Measurements from ENCODE around the gene CCDC14. TPM values are rescaled to one million over a fixed set of nuclear protein-coding genes. Genes with fewer than 3 reads are reported as not detected.
"Not testable (repeated sequence)": the region's sequence is repeated elsewhere in the genome, so short reads cannot be mapped to it uniquely, and the experiment has no call there.

The CCDC14 gene
- total RNA-seq, 1 experiment from 2014 or later: 27.0 TPM

DNA sequence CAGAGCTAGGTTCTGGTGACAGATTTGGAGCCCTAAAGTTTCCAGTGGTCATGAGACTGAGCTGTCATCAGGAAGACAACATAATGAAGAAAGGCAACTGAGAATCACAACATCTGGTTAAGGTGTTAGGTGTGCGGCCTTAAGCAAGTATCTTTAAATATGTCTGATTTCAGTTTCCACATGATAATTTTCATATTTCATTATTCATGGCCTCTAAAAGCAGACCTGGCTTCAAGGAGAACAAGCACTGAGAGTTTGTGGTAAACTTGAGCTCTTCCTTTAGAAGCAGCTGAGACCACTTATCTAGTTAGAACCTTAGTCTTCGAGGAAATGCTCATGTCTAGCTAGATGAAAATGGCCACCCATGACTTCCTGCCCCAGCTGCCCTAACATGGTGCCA lies 51.2 kb downstream of the CCDC14 start:
- DNase-seq (ENCODE audit: low spot score): no peak

DNA sequence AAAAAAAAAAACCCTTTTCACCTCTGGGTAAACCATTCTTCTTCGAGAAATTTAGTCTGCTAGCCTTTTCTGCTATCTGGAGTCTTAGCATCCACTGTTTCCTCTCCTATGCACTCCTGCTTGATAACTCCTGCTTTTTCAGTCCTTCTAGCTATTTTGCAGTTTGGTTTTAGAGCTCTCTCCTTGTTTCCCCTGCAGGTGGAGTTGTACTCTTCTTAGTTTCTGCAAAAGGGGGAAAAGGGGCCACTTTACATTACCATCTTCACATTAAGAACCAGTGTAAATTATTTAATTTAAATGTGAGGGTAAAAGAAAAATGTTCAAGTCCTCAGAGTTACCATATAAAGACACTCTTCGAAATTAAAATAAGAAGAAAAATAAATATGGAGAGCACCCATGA lies 53.3 kb downstream of the CCDC14 start:
- DNase-seq (ENCODE audit: low spot score): no peak

DNA sequence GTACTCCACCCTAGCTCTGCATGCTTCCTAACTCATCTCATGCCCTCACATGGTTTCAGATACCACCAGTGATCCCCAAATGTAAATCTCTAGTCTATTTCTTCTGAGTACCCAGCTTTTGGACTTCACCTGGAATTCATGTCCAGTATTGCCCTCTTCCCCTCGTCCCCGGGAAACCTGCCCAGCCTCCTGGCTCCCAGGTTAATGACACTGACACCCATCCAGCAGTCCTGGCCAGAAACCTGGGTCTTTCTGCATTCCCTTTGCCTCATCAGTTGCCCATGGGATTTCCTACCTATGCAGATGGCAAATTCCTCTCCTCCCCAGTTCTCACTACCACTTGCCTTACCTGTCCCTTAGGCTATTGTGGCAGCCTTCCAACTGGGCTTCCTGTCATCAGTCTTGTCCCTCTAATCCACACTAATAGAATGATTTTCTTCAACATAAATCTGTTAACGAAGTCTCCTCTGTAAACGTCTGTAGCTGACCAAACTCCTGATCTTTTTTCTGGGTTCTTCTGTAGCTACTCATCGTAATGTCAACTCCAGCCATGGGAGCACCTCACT lies 61.6 kb downstream of the CCDC14 start:
- DNase-seq (ENCODE audit: low spot score): no peak

GRCh38 chr3:123893012-123893411 lies 68.0 kb downstream of the CCDC14 start:
- DNase-seq (ENCODE audit: low spot score): no peak

DNA sequence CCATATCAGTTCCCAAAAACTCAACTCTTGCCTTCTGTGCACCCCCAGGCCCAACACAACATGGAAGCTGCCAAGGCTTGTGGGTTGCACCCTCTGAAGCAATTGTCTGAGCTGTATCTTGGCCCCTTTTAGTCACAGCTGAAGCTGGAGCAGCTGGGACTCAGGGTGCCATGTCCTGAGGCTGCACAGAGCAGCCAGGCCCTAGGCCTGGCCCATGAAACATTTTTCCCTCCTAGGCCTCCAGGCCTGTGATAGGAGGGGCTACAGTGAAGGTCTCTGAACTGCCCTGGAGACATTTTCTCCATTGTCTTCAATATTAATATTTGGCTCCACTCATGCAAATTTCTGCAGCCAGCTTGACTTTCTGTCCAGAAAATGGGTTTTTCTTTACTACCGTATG lies 68.8 kb downstream of the CCDC14 start:
- DNase-seq (ENCODE audit: low spot score): no peak

GRCh38 chr3:123890991-123891390 lies 70.0 kb downstream of the CCDC14 start:
- not testable (repeated sequence) for DNase-seq (ENCODE audit: low spot score)

DNA sequence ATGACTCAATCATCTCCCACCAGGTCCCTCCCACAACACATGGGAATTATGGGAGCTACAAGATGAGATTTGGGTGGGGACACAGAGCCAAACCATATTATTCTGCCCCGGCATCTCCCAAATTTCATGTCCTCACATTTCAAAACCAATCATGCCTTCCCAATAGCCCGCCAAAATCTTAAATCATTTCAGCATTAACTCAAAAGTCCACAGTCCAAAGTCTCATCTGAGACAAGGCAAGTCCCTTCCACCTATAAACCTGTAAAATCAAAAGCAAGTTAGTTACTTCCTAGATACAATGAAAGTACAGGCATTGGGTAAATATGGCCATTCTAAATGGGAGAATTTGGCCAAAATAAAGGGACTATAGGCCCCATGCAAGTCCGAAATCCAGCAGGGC lies 70.9 kb downstream of the CCDC14 start:
- not testable (repeated sequence) for DNase-seq (ENCODE audit: low spot score)

DNA sequence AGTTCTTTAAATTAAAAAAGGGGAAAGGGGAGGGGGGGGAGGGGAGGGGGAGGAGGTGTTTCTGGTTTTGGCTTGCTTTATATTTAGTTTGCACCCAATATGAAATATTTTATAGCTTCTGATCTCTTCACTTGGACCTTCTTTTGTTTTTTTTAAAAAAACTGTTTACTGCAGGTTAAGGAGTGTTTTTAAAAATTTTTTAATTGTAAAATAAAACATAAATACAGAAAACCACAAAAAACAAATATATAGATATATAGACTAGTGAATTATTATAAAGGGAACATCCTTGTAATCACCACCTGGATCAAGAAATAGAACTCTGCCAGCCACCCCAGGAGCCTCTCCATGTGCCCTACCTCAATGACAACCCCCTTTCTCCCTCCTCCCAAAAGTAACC lies 76.0 kb downstream of the CCDC14 start:
- DNase-seq (ENCODE audit: low spot score): no peak

GRCh38 chr3:123884203-123884831 lies 76.7 kb downstream of the CCDC14 start, which contains the start of gene MYLK:
TSS of gene MYLK (minus strand) at chr3:123884332. CDS start at chr3:123793841, 90,491 bp downstream.
- peak; percentile 86 for DNase-seq (ENCODE audit: low spot score)

GRCh38 chr3:123883701-123884202 lies 77.3 kb downstream of the CCDC14 start:
- DNase-seq (ENCODE audit: low spot score): no peak

- DNase-seq (ENCODE audit: low spot score): no peak
Observed at GRCh38 chr3:123883111-123883510, 77.9 kb downstream of the CCDC14 start.

DNA sequence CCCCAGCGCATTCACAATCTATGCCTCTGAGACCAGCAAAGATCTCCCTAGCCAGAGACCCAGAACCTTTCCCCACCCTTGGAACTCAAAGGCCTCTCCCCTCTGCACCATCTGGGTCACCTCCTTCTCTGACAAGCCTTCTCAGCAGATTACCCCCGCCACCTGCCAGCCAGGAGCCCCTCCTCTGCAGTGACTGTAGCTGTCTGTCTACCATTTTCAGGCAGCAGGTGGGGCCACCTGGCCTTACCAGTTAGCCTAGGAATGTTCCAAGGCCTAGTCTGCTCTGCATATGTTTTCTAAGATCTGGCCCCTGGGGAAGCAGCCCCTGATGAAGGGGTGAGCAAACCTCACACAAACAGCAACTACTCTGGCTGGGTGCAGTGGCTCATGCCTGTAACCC lies 79.3 kb downstream of the CCDC14 start:
- DNase-seq (ENCODE audit: low spot score): no peak

- DNase-seq (ENCODE audit: low spot score): peak; percentile 60
Observed at GRCh38 chr3:123880998-123881561, 79.9 kb downstream of the CCDC14 start.

GRCh38 chr3:123878807-123879206 lies 82.2 kb downstream of the CCDC14 start:
- DNase-seq (ENCODE audit: low spot score): no peak

DNA sequence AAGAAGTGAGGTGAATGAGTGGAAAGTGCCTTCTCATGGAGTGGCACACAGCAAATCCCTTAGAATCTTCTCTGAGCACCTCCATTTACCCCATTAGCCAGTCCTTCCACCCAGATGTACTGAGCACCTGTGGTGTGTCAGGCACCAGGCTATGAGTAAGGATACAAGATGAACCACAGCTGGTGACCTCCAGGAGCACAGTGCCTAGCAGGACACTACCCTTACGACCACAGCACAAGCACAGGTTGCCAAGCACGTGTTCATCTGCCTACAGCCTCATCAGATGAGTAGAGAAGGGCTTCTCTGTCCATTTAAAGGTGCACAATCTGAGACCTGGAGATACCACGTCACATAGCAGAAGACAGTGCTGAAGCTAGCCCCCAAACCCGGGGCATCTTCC lies 83.1 kb downstream of the CCDC14 start:
- no peak for DNase-seq (ENCODE audit: low spot score)

GRCh38 chr3:123877466-123877865 lies 83.6 kb downstream of the CCDC14 start:
- DNase-seq (ENCODE audit: low spot score): no peak

DNA sequence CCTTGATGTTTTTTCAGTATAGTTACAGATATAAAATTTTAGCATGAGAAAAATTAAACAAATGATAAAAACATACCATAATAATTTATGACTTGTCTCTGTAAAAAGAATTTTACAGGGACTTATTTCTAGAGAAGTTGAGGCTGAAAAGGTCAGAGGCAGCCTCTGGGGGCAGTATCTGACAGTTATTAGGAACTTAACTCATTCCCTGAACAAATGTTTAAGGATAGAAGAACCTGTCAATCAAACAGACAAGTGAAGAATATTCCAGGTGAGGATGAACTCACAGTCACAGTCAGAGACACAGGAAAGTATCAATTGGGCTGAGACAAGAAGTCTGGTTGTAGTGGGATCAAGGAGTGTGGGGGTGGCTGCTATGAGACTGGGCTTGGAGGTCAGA lies 84.2 kb downstream of the CCDC14 start:
- DNase-seq (ENCODE audit: low spot score): no peak

GRCh38 chr3:123872621-123873020 lies 88.4 kb downstream of the CCDC14 start:
- no peak for DNase-seq (ENCODE audit: low spot score)

DNA sequence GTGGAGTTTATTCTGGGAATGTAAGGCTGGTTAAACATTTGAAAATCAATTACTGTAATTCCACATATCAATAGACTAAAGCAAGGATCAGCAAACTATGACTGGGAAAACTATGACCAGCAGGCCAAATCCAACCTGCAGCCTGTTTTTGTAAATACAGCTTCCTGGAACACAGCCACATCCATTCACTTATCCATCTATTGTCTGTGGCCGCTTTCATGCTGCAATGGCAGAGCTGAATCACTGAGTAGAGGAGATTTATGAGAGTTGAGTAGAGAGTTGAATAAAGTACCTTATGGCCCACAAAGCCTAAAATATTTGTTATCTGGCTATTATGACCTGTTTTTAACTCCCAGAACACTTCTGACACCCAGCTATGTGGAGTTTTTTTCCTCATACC lies 89.1 kb downstream of the CCDC14 start:
- DNase-seq (ENCODE audit: low spot score): no peak

GRCh38 chr3:123870033-123870432 lies 91.0 kb downstream of the CCDC14 start:
- DNase-seq (ENCODE audit: low spot score): peak; percentile 63

GRCh38 chr3:123869165-123869564 lies 91.9 kb downstream of the CCDC14 start:
- DNase-seq (ENCODE audit: low spot score): no peak

DNA sequence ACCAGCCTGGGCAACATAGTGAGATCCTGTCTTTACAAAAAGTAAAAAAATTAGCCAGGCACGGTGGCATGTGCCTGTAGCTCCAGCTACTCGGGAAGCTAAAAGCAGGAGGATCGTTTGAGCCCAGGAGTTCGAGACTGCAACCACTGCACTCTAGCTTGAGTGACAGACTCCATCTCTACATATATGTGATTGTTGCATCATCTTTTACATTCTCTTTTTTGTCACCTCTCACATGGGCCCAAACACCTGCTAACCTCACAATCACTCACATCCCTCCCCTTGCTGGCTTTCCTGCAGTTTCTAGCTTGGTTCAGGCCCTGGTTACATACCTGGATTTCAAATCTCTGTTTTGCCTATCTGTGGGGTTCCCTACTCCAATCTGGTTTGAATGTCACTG lies 96.3 kb downstream of the CCDC14 start:
- no peak for DNase-seq (ENCODE audit: low spot score)
